Adrenal gland (tissue), 5 donors: ENCODE data around the gene RIBC2.

Source experiments
- POLR2A ChIP-seq, 2 donors: fragments of 450-650 bp; IDR thresholded peaks; one replicate each; pipeline ENCODE4 v1.6.1; 2017; ENCODE audit warnings: antibody characterized with exemption in 2 of 2, mild to moderate bottlenecking in 2 of 2, moderate library complexity in 1 of 2
- TF ChIP-seq, protein P1 (sequence below), 6 experiments: fragments of 450-650 bp in 4 of 6; fragments of 200-600 bp in 2 of 6; sonication (generic) in 1 of 6; IDR thresholded peaks; 1 replicate in 5 of 6; 2 replicates in 1 of 6; pipeline versions ENCODE4 v1.5.1 to v1.8.0; 2016 to 2021; ENCODE audit warnings: antibody characterized with exemption in 6 of 6, mild to moderate bottlenecking in 2 of 6, moderate library complexity in 1 of 6
- donor health status: DM: no; HTN: no; CAD: no.

DNA sequence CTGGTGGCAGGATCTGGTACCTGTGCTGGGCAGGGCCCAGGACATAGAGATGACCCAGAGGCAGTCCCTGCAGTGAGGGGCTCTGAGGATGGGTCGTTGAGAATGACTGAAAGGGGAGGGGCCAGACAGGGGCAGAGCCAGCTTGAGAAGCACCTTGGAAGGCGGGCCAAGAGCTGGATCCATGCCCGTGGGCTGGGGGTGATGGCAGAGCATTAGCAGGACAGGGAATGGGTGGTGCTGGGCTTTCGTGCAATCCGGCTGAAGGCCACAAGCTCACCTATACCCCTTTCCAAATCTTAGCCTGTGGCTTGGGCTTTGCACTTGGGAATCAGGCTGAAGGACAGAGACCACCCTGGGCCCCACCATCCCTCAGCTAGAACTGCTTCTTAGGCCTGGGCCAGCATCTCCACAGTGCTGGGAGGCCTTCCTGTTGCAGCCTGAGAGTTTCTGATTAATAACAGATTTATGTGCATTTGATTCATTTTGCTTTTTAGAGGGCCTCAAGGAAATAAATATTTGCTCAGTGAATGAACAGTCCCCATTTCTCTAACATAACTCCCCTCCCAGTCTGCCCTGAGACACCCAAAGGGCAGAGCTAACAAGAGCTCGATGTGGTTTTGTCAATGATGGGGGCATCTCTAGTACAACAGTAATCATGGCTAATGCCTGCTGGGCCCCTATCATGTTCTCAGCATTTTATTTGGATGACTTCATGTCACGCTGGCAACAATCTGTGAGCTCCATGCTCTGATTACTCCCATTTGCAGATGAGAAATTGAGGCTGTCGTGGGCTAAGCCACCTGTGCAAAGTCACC lies 39.3 kb downstream of the RIBC2 start:
- no peak for TF ChIP-seq POLR2A (IDR thresholded peaks at IDR 0.05)
- TF ChIP-seq, protein P1, sequence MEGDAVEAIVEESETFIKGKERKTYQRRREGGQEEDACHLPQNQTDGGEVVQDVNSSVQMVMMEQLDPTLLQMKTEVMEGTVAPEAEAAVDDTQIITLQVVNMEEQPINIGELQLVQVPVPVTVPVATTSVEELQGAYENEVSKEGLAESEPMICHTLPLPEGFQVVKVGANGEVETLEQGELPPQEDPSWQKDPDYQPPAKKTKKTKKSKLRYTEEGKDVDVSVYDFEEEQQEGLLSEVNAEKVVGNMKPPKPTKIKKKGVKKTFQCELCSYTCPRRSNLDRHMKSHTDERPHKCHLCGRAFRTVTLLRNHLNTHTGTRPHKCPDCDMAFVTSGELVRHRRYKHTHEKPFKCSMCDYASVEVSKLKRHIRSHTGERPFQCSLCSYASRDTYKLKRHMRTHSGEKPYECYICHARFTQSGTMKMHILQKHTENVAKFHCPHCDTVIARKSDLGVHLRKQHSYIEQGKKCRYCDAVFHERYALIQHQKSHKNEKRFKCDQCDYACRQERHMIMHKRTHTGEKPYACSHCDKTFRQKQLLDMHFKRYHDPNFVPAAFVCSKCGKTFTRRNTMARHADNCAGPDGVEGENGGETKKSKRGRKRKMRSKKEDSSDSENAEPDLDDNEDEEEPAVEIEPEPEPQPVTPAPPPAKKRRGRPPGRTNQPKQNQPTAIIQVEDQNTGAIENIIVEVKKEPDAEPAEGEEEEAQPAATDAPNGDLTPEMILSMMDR (IDR thresholded peaks at IDR 0.05), result no peak
